GM19397 (cell line): ENCODE results near the gene CDH4.

Experiments used
- ATAC-seq: cut with Tn5 transposase; IDR thresholded peaks from one replicate; pipeline ENCODE4 v1.9.1; 2021; ENCODE audit warnings: mild to moderate bottlenecking, moderate library complexity; ENCODE audit not compliant: unreplicated experiment

CDH4 gene

DNA sequence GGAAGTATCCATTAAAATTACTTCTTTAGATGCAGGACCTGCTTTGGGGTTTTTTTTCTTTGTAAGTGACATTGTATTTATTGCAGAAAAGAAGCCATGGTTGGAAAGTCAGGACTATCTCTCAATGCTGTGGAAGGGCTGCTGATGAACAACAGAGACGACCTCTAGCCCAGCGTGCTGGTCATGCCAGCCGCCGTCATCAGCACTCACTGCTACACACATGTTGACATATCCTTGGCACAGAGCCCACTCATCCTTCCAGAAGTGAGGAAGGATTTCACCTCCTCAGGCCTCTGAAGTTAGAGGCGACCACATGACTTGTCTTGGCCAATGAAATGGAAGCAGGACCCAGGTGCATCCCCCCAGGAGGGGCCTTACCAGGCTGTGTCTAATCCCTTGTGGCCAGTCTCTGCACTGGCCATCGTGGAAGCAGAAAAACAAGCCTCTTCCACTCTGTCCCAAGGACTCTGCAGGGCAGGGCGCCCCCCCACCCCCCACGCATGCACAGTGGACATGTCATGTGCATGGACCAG, 470.2 kb downstream of the CDH4 start:
- ATAC-seq: no peak

DNA sequence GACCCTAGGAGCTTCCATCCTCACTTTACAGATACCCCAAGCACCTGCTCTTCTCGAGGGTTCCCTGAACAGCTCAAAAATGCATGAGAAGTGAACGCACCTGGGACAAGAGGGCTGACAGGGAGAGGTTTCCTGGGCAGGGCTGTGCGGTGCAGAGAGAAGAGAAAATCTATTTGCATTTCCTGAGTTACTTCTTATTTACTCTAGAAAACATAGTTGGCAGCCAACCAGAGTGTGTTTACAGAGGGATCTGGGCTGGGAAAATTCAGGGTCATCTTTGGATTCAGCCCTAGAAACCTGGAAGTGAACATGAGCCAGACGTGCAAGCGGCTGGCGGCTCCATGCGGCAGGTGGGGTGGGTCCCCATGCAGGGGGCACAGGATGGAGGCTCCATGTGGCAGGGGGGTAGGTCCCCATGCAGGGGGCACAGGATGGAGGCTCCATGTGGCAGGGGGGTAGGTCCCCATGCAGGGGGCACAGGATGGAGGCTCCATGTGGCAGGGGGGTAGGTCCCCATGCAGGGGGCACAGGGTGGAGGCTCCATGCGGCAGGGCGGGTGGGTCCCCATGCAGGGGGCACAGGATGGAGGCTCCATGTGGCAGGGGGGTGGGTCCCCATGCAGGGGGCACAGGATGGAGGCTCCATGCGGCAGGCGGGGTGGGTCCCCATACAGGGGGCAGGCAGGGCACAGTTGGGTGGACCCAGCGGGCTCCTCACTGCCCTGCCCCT, 471.6 kb downstream of the CDH4 start:
- ATAC-seq: no peak

DNA sequence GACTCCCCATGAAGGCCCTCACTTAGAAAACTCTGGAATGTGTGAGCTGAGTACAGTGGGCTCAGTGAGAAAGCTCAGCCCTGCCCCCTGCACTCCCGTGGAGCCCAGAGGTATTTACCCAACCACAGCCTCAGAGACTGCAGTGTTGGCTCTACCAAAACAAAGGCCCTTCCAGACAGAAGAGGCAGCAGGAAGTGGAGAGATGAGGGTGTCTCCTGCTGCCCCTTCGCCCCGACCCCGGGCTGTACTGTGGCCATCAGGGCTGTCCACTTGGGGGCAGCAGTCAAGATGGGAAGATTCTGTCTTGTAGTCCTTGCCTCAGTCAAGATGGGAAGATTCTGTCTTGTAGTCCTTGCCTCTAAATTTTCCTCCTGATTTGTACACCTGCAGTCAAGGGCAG, 472.3 kb downstream of the CDH4 start:
- no peak for ATAC-seq

DNA sequence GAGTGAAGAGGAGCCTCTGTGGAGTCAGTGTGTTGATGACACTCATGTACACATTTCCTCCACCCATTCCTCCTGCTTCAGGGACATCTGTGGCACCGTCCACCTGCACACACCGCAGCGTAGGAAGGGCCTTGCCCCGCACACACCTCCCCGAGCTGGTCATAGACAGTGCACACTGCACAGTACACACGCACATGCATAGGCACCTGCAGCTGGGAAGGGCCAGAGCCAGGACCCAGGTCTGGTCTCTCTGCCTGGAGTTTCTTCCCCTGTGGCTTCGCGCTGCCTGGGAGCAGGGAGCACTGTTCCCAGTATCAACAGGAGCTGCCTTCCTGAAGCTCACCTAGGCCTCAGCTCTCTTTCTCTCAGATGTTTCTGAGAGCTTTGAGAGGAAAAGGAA, 473.1 kb downstream of the CDH4 start:
- ATAC-seq: no peak

DNA sequence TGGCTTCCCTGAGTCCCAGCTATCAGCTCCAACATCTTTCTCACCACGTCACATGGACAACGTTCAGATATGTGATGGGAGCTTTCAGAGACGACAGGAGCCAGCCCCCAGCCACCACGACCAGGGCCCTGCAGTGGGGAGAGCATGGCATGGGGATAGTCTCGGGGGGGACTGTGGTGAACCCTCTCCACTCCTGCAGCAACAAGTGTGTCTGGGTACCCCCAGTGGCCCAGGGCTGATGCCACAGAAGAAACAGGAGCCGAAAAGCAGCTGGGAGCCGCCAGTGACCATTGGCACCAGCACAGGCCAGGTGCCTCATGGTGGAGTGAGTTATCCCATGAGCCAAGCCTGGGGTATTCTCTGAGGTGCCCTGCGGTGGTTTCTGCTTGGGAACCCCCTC, 473.9 kb downstream of the CDH4 start:
- no peak for ATAC-seq

DNA sequence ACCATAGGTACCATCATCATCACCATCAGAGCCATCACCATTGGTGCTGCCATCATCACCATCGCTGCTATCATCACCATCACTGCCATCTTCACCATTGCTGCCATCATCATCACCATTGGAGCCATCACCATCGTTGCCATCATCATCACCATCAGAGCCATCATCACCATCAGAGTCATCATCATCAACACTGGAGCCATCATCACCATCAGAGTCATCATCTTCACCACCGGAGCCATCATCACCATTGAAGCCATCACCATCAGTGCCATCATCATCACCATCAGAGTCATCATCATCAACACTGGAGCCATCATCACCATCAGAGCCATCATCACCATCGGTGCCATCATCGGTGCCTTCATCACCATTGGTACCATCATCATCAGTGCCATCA, 474.9 kb downstream of the CDH4 start:
- ATAC-seq: no peak

DNA sequence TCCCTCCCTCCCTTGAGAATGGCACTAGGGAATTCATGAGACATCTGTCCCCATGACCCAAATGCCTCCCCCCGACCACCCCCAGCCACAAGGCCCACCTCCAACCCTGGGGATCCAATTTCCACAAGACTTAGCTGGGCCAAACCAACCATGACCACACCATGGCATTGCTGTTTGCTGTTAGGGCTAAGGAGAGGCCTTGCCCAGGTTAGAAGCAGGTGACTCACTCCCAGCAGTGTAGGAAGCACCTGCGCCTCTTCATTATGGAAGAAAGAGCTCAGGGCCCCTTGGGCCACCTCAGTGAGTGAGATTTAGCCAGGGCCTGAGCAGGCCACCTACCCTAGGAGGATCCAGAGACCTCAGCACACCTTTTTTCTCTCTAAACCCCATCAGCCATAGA, 475.7 kb downstream of the CDH4 start:
- ATAC-seq: no peak

DNA sequence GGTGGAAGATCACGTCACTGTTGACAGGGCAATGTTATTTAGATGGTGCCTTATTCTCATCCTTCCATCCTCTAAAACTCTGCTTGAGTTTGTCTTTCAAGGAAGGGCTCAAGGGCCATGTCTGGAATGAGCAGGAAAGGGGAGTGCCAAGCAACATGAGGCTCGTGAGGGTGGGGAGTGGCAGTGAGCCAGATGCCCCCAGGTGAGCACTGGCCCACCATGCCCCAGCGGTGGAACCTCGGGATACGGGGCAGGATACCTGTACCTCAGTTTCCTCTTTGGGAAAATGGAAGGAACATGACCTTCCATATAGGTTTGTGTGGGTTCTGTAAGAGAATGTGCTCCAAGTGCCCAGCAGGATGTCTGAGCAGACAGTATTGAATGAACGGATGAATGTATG, 476.3 kb downstream of the CDH4 start:
- no peak for ATAC-seq

DNA sequence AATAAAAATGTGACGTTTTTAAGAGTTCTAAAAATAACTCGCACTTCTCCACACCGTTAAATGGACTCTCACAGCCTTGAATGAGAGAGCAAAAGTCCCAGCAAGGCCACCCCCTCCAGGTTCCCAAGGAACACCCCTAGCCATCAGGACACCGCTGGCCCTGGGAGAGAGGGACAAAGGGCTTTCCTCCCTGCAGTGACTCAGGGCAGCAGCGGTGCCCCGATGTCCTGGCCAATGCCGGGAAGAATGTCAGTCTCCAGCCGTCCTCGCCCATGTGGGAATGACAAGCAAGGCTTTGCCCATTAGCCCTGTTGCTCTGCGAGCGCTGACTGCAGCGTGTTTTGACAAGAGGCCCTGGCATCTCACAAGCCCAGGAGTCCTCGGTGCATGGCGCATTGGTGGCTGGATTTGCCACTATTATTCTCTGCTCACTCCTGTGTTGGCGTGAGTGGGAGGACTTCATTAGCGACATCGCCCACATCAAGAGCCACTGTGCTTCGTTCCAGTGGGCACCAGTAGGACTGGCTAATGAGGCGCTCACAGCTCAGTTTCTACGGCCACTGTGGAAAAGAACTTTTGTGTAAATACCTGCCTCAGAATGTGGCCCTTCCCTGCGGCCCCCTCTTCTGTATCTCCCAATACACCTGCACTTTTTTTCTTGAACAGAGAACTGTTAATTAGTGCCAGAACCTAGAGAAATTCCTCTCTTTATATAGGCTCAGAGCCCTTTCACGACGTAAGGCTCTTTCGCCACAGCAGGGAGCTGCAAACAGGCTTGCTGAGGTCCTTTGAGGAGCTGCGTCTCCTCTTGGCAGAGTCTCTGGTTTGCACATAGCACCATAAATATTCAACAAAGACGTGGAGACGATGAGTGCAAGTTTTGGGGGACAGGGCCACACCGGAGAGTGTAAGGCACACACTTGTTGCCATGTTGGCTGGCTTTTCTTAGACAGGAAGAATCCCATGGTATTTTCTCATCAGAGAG, 477.0 kb downstream of the CDH4 start:
- ATAC-seq: no peak

DNA sequence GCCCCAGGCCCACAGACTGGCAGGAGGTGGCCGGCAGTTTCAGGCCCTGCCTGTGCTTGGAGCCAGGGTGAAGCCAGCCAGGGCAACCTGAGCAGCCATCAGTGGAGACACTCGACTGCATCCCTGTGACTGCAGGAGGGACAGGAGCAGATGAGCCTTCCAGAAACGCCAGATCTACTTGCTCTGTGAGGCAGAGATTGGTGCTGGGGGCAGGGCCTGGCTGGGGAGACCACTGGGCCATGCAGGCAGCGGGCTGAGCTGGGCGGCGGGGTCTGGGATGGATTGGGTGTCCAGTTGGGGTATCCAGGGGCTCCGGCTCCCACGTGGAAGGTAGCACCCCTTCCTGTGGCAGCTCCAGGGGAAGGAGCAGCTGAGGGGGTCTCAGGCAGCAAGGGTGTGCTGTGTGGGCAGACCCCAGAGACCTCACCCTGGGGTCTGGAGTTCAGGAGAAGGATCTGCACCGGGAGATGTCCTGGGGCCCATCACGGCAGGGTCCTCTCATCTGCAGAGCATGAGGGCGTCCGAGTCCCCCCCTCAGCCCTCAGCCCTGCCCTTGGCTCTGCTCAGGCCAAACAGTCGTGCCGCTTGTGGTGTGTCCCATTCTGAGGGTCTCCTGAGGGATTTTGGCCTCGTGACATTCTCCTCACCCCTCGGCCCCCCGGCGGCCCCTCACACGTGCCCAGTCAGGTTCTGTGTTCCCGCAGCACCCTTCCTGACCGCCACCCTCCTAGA, 478.7 kb downstream of the CDH4 start:
- no peak for ATAC-seq

DNA sequence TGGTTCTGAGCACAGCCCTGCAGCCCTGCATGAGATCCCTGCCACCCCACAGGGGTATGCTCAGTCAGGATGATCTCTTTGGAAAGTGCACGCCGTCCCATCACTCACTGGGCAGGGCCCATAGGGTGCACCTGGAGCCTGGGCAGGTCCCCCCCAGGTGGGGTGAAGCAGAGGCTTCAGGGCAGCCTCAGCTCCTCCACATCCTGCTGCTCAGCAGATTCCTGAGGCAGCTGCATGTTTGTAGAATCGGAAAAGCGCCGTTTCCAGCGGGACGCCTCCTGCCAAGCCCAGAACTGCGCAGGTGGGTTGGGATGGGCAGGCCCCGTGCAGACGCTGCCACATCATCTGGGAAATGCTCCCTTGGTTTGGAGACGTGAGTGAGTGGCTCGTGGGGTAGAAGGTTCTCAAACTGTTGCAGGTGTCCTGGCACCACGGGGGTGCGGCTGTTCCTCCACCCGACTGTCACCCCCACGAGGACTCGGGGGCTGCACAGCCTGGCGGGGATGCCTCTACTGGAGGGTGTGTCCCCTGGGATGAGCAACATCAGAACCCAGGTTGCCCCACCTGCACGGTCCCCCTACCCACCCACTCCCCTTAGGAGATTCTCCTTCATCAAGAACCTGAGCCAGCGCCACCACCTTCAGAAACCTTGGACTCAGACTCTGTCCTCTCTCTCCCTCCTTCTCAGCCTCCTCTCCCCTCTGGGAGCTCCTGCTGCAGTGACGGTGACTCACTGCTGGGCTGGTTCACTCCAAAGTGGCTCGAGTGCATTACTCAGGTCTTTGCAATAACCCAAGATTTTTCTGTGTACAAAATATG, 479.5 kb downstream of the CDH4 start:
- ATAC-seq: no peak

DNA sequence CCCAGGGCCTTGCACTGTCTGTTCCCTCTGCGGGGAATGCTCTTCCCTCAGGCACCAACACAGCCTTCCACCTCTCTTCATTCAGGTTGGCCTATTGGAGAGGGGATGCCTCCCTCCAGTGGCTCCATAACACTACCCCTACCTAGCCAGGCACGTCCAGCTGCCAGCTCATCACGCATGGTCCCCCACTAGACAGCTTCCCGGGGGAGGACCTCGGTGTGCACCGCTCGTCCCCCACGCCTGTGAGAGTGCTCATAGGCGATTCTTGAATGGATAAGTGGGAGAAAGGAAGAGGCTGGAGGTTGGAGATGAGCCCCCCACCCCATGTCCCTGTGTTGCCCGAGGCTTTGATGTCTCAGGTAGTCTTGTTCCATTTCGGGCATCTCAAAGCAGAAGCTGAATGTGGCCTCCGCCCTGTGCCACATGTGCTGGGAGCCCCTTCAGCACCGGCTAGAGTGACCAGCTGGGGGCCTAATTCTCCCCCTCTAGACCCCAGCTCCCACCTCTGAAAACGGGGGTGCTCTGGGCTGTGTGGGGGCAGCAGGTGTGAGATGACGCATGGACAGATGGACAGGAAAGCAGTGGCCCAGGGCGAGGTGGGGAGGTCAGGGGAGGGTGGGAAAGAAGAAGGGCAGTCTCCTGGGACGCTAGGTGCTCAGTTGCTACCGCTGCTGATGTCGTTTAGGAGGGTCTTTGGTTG, 480.6 kb downstream of the CDH4 start:
- ATAC-seq: no peak

DNA sequence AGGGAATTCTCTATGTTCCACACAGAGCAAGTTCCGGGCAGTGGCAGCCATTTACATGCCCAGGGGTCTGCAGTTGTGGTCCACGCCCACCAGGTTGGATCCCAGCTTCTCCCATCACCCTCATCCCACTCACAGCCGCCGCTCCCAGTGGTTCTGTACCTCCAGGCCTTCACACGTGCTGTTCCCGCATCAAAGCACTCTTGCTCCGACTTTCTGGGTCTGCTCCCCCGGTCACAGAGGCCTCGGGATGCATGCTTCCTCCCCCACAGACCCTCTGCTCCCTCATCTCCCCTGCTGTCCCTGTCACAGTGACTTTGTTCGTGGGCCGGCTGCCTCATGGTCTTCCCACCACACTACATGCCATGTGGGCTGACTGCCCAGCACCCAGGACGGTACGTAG, 481.2 kb downstream of the CDH4 start:
- no peak for ATAC-seq

DNA sequence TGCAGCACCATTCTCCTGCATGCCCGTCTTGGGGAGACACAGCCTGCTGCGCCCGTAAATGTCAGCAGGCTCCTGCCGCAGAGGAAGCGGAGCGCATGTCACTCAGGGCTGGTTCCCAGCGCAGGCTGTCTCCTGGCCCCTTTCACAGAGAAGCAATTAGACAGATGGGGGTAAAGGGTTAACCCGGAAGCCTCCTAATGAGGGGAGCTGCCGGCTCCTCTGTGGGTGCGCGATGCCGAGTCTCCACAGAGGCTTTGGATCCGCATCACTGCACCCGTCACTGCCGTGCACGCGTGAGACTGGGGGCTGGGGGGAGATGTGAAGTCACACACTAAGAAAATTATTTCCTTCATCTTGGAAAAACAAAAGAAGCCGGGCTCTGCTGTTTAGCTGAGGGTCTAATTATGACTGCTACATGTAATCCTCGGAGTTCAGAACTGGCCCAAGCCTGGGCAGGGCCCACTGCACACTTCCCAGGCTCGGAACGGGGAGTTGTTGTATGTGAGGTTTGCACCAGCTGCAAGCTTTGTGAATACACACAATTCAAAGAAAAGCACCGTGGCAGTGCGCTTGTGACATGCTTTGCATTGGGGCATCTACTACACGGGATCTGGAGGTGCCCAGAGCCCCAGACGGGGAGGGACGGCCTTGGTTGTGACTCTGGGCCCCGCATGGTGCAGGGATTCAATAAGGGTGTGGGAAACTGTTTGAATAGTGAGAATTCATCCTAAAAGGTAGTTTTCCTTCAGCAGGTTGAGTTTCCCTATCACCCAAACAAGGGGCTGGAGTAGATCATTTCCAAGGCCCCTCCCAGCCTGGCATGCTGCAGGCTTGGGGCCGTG, 482.1 kb downstream of the CDH4 start:
- ATAC-seq: no peak

DNA sequence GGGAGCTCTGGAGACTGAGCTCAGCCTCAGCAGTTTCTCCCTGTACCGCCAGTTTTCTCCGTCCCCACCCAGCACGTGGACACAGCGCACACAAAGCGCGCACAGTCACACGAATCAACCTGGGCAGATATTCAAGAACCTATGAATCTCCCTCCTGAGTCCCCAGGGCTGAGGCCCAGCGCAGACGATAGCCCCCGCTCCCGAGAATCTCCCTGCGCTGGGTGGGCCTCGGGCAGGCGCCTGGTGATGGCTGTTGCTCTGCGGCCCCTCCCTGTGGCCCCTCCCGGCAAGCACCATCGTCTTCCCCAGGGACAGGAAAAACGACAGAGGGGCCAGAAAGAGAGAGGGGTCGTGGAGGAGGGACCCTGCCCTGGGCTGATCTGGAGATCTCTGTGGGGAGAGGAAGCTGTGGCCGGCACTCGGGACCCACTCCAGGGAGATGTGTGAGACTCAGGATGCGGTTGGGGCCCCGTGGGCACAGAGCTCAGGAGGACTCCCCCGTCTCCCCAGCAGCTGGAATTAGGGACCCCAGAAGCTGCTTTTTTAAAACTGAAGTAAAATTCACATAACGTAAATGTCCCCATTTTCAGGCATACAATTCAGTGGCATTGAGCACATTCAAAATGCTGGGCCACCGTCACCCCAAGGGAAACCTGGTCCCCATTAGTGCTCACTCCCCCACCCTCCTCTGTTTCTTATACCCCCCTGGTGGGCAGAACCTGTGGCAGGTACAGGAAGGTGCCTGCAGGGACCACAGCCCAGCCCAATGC, 482.9 kb downstream of the CDH4 start:
- no peak for ATAC-seq

DNA sequence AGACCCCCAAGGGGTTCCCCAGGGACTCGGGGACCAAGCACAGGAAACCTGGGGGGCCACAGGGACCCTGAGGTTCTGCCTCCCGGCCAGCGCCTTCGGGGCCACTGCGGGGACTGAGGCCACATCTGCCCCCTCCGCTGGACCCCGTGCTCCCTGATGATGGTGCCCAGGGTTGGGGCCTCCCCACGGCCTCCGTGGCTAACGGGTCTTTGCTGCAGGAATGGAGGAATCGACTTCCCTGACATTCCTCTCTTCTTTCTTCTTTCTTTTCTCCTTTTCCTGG, 483.4 kb downstream of the CDH4 start:
- ATAC-seq: no peak

DNA sequence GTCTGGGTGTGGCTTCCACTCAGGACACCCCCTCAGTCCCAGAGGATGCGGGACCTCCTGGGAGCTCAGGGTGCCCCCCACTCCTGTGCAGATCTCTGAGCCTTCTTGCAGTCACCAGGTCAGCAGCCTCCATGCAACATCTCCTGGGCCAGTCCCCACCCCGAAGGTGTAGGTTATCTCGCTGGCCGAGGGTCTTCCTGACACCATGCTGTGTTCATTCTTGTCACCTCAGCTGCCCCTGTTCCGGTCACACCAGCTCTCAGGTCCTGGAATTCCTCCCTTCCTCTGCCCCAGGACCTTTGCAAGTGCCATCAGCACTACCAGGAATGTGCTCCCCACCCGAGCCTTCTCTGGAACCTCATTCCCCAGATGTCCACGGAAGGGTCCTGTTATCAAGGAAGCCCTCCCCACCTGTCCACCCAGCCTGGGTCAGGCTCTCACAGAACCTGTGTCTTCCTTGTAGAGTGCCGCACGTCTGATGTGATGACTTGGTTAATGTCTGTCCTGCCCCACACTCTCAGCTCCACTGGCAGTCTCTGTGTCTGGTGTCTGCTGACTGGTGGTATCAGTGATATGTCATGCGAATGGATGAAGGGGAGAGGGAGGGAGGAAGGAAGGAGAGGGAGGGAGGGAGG, 484.1 kb downstream of the CDH4 start:
- ATAC-seq: no peak

DNA sequence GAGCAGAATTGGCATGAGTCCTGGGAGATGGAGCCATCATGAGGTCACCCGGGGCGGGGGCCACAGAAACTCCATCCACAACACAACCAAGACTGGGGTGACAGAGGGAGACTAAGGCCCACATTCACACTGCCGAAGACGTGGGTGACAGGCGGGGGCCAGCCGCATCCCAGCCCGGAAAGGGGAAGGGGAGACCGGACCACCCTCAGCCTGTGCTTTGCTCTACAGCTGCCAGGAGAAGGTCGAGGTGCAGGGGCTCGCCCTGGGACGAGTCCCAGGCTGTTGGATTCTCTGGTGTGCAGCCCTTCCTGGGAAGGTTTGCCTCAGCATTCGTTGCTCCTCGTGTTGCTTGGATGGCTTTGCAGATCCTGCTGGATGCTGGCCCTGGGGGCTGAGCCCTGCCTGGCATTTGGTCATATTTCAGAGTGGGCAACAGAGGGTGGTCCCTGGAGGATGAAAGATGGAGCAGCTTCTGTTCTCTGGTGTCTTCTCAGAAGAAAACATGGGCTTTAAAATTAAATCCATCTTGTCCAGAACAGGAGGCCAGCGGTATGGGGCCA, 484.8 kb downstream of the CDH4 start:
- no peak for ATAC-seq
